IPS-NIHi7 (cell line): Measurements from ENCODE around the gene ADAMTS17.
A peak's percentile ranks its signal among the peaks of the same experiment; 100 is the strongest.
"Not testable (repeated sequence)": the region's sequence is repeated elsewhere in the genome, so short reads cannot be mapped to it uniquely, and the experiment has no call there.

Experiments
- DNase-seq: peaks from one replicate; pipeline ENCODE4 v3.0.0; 2012; ENCODE audit warnings: mixed read lengths; ENCODE audit errors: extremely low spot score

Gene ADAMTS17

GRCh38 chr15:100340721-100341238 lies 995 bp downstream of the ADAMTS17 start:
- DNase-seq = no peak

DNA sequence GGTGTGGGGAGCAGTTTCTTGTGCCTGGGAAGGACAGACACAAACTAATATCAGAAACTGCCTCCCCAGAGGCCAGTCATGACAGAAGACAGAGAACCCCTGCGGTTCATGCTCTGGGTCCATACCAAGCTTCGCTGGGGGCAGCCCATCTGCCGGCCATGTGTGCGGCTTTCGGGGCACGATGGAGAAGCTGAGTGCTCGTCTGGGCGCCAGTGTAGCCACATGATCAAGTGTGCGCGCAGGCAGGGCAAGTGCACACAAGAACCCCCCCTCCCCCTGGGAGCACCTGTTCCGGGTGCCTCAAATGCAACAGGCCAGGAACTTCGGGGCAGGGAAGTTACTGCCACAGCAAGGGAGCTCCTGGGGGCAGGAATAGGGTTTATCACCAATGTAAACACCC lies 1.8 kb downstream of the ADAMTS17 start:
- no peak for DNase-seq

DNA sequence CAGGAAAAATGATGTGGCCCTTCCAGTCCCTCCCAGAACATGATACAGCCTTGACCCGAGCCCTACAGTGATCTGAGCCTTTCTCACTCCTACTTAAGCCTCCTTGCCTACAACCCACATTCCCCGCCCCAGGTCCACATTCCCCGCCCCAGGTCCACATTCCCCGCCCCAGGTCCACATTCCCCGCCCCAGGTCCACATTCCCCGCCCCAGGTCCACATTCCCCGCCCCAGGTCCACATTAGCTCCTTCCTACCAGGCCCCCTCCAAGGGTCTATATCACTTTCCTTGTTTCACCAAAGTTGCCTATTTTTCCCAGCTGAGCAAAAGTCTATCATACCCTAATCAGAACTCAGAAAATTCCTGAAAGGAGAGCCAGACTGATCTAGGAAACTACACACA lies 2.3 kb downstream of the ADAMTS17 start:
- DNase-seq = not testable (repeated sequence)

- DNase-seq = peak; percentile 70
These were observed 2.8 kb downstream of the ADAMTS17 start for GRCh38 chr15:100338971-100339444.

- DNase-seq = no peak
These were observed 3.5 kb downstream of the ADAMTS17 start for GRCh38 chr15:100338247-100338646.

DNA sequence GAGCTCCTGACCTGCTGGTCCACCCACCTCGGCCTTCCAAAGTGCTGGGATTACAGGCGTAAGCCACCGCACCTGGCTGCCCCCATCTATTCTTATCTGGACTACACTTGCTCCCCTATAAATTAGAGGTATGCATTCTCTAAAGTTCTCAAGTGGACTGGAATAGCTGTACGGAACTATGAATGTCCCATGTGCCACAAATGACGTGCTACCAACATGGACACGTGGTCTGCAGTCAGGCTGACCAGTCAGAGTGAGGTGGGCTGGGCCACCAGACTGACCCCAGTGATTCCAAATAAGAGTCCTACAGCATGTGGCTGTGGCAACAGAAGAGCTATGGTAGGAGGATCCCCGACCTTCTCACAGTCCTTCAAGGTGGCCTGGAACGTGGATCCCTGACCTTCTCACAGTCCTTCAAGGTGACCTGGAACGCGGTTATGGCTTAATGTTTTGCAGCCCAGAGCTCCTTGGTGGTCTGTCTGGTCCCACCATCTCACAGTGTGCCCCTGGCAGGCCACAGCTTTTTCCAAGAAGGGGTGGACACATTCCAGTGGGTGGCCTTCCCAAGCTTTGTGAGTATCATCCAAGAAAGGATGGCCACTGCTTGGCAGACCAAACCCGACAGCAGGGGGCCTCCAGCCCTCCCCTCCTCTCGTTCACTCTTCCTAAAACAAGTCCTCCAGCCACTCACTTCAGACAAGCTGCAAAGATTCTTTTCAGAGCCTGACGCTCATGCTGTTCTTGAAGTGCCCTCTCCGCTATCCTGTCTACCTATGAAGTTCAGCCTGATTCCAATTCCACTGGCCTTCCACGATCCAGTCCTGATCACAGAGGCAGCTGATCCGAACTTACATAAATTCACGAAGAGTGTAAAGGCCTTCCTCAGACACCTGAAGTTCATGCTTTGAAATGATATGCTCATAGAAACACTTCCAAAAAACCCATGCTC lies 4.4 kb downstream of the ADAMTS17 start:
- DNase-seq = no peak

DNA sequence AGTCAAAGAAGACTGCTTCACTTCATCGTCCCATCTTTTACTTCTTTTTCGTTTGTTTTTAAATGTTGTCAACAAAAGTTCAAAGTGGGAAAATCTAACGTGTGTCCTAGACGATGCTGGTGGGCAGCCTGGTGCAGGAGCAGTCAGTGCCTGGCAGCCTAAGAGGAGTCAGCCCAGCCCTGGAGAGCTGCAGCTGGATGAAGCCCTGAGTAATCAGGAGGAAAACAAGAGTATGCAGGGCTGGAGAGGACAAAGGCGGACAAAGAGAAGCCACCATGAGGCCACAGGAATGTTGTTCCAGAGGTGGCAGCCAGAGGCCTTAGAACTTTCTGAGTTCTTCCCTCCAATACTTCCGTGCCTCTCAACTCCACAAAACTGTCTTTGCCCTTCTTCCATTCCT lies 5.7 kb downstream of the ADAMTS17 start:
- DNase-seq = no peak

DNA sequence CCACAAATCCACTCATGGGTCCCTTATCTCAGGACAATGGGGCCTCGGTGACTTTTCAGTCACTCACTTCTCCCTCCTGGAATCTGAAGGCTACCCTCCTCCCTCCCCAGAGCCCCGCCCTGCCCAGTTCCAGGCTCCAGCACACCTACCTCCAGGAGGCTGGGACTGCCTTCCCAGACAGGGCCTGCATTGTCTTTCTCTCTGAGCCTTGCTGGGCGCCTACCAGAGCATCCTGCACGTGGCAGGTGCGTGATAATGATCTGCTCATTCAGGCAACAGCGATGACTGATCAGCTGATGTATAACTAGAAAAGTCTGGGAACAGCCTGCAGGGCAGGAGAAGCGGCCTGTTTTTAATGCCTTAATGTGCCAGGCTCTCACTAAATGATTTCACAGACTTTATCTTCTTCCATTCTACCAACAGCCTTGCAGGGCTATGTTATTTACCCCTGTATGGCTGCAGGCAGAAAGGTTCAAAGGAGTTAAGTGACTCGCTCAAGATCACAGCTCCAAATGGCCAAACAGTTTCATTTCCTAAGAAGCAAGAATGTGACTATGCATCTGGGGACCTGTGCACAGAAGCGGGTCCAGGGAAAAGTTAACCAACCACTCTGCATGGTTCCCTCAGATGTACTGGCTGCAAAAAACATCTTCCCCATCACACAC lies 6.3 kb downstream of the ADAMTS17 start:
- no peak for DNase-seq

GRCh38 chr15:100334905-100335304 lies 6.9 kb downstream of the ADAMTS17 start:
- DNase-seq = no peak

GRCh38 chr15:100334456-100334855 lies 7.3 kb downstream of the ADAMTS17 start:
- no peak for DNase-seq

DNA sequence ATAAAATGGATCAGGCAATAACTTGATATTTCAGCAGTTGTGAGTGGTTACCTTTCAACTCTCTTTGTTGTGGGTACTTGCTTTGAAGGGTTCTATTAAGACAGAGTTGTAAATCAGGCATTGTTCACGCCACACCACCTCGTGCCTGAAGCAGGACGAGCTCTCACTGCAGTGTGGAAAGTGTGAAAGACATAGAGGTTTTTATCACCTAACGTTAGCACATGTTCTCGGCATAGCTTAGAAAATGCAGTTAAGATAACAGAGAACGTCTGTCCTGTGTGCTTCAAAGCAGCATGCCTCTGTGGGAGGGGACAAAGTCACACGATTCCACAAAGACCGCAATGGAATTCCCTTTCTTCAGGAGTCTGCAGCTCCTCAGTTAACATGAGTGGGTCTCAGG lies 7.8 kb downstream of the ADAMTS17 start:
- no peak for DNase-seq

DNA sequence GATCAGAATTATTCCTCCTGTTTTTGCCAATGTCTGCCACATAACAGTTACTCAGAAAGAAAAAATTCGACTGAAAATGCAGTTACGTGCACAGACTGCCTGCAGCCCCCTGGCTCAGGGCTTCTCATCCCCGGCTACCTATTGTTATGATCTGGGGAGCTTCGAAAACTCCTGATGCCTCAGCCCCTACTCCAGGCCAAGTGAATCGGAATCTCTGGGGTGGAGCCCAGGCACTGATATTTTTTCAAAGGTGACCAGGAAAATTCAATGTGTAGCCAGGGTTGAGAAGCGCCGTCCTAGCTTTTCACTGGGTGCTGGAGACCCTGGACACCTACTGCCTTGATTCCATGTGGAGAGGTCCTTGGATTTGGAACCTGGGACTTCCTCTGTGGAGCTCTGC lies 8.5 kb downstream of the ADAMTS17 start:
- DNase-seq = no peak

GRCh38 chr15:100332721-100333120 lies 9.1 kb downstream of the ADAMTS17 start:
- no peak for DNase-seq

DNA sequence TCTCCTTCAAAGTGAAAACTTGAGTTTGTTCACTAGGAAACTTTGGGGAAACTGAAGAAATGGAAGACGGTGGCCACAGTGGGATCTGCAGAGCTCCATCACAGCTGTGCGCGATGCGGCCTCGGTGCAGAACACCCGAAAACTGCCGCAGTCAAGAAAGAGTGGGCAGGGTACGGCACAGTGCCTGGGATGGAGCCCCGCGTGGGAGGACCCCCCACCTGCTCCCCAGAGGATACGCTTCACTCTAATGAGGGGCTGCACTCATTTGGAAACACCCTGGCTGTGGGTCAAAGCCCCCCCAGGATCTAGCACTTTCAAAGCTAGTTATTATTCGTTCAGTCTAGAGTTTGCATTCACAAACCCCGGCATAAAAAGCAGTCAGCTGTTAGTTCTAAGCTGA lies 9.5 kb downstream of the ADAMTS17 start:
- no peak for DNase-seq

DNA sequence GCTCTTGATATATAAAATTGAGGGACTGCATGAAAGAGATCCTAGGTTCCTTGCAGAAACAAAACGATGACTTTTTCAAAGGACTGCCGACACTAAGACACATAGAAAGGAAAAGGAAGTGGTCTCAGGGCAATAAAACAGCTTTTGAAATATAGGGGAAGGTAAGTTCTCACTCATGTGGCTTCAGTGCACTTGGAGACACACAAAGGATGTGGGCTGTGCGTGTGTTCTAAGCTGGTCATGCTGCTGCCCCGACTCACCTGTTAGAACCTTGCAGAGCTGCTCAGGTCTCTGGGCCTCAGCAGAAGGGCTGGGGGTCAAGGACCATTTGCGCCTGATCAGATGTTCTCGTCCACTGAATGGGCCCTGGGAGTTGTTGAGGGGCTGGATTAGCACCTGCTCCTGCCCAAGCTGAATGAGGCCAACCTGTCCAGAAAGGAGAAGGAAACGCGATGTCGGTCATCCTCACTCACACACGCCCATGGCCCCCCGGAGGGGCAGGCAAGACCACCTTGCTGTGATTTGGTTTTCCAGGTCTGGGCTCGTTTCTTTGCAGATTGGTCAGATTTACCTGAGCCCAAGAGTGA lies 11.1 kb downstream of the ADAMTS17 start:
- no peak for DNase-seq

DNA sequence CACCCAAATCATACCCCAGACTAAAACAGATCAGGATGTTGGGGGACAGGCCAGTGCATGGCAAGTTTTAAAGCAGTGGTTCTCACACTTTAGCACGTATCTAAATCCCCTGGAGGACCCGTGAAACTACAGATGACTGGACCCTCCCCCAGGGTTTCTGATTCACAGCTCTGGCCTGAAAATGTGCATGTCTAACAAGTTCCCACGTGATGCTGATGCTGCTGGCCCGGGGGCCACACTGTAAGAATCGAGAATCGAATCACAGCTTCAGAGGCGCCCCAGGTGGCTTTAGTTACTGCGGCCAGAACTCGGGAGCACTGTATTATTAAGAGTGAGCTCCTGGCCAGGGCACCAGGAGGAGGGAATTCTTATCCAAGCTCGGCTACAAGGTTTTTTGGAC lies 11.6 kb downstream of the ADAMTS17 start:
- DNase-seq = no peak

DNA sequence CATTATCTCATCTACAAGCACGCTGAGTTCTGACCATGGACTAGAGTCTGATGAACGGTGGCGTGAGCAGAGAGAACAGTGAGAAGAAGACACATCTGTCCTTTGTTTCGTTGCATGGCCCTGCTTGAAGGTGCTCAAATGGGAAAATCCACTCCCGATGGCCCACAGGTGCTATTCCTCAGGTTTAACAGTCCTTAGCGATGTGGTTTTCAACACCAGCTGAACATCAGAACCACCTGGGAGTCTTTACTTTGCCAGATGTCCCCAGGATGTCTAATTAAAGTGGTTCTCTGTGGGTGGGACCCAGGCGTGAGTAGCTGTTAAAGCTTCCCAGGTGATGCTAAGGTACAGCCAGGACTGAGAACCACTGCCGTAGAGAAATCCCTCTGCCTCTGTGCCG lies 13.0 kb downstream of the ADAMTS17 start:
- no peak for DNase-seq

DNA sequence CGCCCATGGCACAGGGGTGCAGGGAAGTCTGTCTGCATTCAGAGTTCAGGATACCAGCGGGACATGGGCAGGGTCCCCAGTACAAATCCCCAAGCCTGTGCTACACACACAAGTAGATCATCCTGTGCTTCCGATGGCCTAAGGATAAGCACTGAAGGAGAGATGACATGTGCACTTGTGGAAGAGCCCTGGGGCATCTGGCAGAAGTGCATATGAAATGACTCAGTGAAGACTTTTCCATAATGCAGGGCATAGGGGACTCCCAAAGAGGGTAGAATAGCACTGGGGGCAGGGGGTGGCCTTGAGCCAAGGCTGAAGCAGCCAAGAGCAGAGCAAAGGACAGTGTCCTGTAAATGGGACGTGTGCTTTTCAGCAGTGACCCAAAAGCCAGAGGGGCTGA lies 22.9 kb downstream of the ADAMTS17 start:
- DNase-seq = no peak

- DNase-seq = no peak
These were observed 26.9 kb downstream of the ADAMTS17 start for GRCh38 chr15:100314809-100315400.

DNA sequence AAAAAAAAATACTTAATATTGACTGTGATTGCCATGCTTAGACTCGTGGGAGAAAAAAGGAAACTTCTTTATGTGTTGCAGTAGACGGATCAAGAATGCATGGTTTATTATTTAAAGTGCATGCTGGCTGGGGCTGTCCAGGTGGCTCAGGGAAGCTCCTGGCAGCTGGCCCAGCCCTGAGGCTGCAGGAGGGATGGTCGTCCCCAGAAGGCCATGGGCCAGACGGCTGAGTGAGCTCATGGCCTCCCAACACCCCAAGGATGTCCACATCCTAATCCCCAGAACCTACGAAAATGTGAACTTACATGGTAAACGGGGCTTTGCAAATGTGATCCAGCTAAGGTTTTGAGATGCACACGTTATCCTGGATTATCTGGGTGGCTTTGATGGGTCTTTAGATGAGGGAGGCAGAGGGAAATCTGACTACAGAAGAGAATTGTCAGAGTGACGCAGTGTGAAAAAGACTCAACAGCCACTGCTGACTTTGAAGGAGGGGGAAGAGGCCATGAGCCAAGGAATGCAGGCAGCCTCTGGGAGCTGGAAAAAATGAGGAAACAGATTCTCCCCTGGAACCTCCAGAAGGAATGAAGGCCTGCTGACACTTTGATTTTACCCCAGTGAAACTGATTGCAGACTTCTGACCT lies 29.8 kb downstream of the ADAMTS17 start:
- DNase-seq = no peak

- DNase-seq = no peak
These were observed 30.6 kb downstream of the ADAMTS17 start for GRCh38 chr15:100311154-100311625.
